OCI-LY1 (cell line): ENCODE measurements around the gene CPT2.
"Not testable (repeated sequence)": the region's sequence is repeated elsewhere in the genome, so short reads cannot be mapped to it uniquely, and the experiment has no call there.

Experiments
- H2AFZ ChIP-seq: fragments of 200-600 bp; sonication (generic), shearing (Covaris generic); 2 replicates; pipeline ENCODE4 v1.6.0; 2014; ENCODE audit warnings: antibody characterized with exemption, mild to moderate bottlenecking, low read length
- H3F3A ChIP-seq: fragments of 200-600 bp; sonication (generic), shearing (Covaris generic); 2 replicates; pipeline ENCODE4 v1.6.0; 2014; ENCODE audit warnings: mild to moderate bottlenecking, antibody characterized with exemption, low read length, moderate library complexity; ENCODE audit not compliant: insufficient read depth
- H3K27ac ChIP-seq: fragments of 200-600 bp; sonication (generic); 2 replicates; pipeline ENCODE4 v1.5.1; 2014; ENCODE audit warnings: low read length, mixed run types, mild to moderate bottlenecking, low read depth; ENCODE audit not compliant: poor library complexity, severe bottlenecking
- H3K27me3 ChIP-seq: fragments of 200-600 bp; sonication (generic); 2 replicates; pipeline ENCODE4 v1.6.0; 2014; ENCODE audit warnings: antibody characterized with exemption, mild to moderate bottlenecking, low read length, moderate library complexity; ENCODE audit not compliant: insufficient read depth
- H3K36me3 ChIP-seq: fragments of 200-600 bp; sonication (generic); 2 replicates; pipeline ENCODE4 v1.6.1; 2014; ENCODE audit warnings: mild to moderate bottlenecking, antibody characterized with exemption, low read length, moderate library complexity, mixed read lengths; ENCODE audit not compliant: insufficient read depth
- H3K4me1 ChIP-seq: fragments of 200-600 bp; sonication (generic); 2 replicates; pipeline ENCODE4 v1.5.1; 2014; ENCODE audit warnings: mild to moderate bottlenecking, low read length, moderate library complexity; ENCODE audit not compliant: insufficient read depth, severe bottlenecking
- H3K4me2 ChIP-seq: fragments of 200-600 bp; sonication (generic), shearing (Covaris generic); 2 replicates; pipeline ENCODE4 v1.6.1; 2014; ENCODE audit warnings: low read length
- H3K4me3 ChIP-seq: fragments of 200-600 bp; sonication (generic); 2 replicates; pipeline ENCODE4 v1.5.1; 2014; ENCODE audit warnings: low read length, low read depth, mild to moderate bottlenecking, mixed read lengths; ENCODE audit not compliant: poor library complexity, severe bottlenecking
- H3K79me2 ChIP-seq: fragments of 200-600 bp; shearing (Covaris generic); 2 replicates; pipeline ENCODE4 v1.6.1; 2016; ENCODE audit warnings: mixed run types, low read length, mixed read lengths; ENCODE audit not compliant: insufficient read depth
- H3K9ac ChIP-seq: fragments of 200-600 bp; sonication (generic), shearing (Covaris generic); 2 replicates; pipeline ENCODE4 v1.6.1; 2014; ENCODE audit warnings: mild to moderate bottlenecking, low read length, mixed read lengths
- H3K9me2 ChIP-seq: fragments of 200-600 bp; sonication (generic), shearing (Covaris generic); 2 replicates; pipeline ENCODE4 v1.6.1; 2014; ENCODE audit warnings: low read depth, mild to moderate bottlenecking, low read length, mixed read lengths
- H3K9me3 ChIP-seq: fragments of 200-600 bp; shearing (Covaris generic); 2 replicates; pipeline ENCODE4 v1.6.1; 2014; ENCODE audit warnings: low read length, mixed read lengths
- H4K20me1 ChIP-seq: fragments of 200-600 bp; sonication (generic), shearing (Covaris generic); 2 replicates; pipeline ENCODE4 v1.6.0; 2016; ENCODE audit warnings: mild to moderate bottlenecking, low read length; ENCODE audit not compliant: insufficient read depth
- CTCF ChIP-seq: fragments of 200-600 bp; sonication (generic), shearing (Covaris generic); IDR thresholded peaks from 2 replicates; pipeline ENCODE4 v1.5.1; 2017; ENCODE audit warnings: mild to moderate bottlenecking, antibody characterized with exemption, low read length, moderate library complexity, mixed read lengths
- EZH2 ChIP-seq: fragments of 200-600 bp; sonication (generic), shearing (Covaris generic); IDR thresholded peaks from 2 replicates; pipeline ENCODE4 v1.8.0; 2017; ENCODE audit warnings: borderline replicate concordance, mixed run types, mild to moderate bottlenecking, antibody characterized with exemption, low read length, moderate library complexity, mixed read lengths

CPT2 gene

DNA sequence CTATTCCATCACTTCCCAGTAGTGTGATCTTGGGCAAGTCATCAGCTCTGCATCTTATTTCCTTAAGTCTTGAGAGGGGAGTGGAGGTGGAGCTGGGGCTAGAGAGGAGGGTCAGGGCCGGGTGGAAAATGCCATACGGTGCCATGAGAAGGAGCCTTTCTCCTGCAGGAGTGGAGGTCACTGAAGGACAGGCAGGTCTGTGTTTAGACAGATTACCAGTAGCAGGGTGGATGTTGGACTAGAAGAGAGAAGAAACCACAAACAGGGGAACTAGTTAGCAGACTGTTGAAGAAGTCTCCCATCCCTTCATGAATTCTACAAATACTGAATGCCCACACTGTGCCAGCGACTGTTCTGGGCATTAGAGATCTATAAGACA is 13.9 kb upstream of the CPT2 start:
- H2AFZ ChIP-seq = no peak overlapping the region
- H3K27me3 ChIP-seq = peaks cover 11% of the 10 kb centered on the region; the same call in 1 of the 2 replicates
- no peaks in the 10 kb centered on the region for H4K20me1 ChIP-seq
- no peaks in the 10 kb centered on the region for H3K4me1 ChIP-seq
- no peaks in the 10 kb centered on the region for H3K9me2 ChIP-seq
- H3K9me3 ChIP-seq = no peaks in the 10 kb centered on the region
- TF ChIP-seq EZH2 = no peak
- TF ChIP-seq CTCF = no peak
- no peak overlapping the region for H3K4me3 ChIP-seq
- H3K9ac ChIP-seq = no peak overlapping the region
- H3K4me2 ChIP-seq = no peak overlapping the region
- no peaks in the 10 kb centered on the region for H3K79me2 ChIP-seq
- H3K27ac ChIP-seq = no peak overlapping the region
- no peaks in the 10 kb centered on the region for H3K36me3 ChIP-seq
- H3F3A ChIP-seq = no peaks in the 10 kb centered on the region

GRCh38 chr1:53183095-53183990 is 13.3 kb upstream of the CPT2 start:
- H3K79me2 ChIP-seq = no peaks in the 10 kb centered on the region
- no peak overlapping the region for H3K9ac ChIP-seq
- no peaks in the 10 kb centered on the region for H4K20me1 ChIP-seq
- no peak overlapping the region for H3K4me3 ChIP-seq
- no peak overlapping the region for H2AFZ ChIP-seq
- no peaks in the 10 kb centered on the region for H3K9me3 ChIP-seq
- no peak overlapping the region for H3K4me2 ChIP-seq
- H3K36me3 ChIP-seq = no peaks in the 10 kb centered on the region
- H3K27ac ChIP-seq = no peak overlapping the region
- H3K27me3 ChIP-seq = peaks cover 11% of the 10 kb centered on the region; the same call in 1 of the 2 replicates
- H3K4me1 ChIP-seq = no peaks in the 10 kb centered on the region
- TF ChIP-seq EZH2 = no peak
- no peak for TF ChIP-seq CTCF
- no peaks in the 10 kb centered on the region for H3K9me2 ChIP-seq
- no peaks in the 10 kb centered on the region for H3F3A ChIP-seq

GRCh38 chr1:53185955-53186297 is 10.7 kb upstream of the CPT2 start:
- H3K79me2 ChIP-seq, H3K27me3 ChIP-seq, H3K4me3 ChIP-seq, H3K4me2 ChIP-seq, H3K9me2 ChIP-seq, H2AFZ ChIP-seq, H3K27ac ChIP-seq, H3F3A ChIP-seq, H3K9ac ChIP-seq, H3K9me3 ChIP-seq, H4K20me1 ChIP-seq, H3K36me3 ChIP-seq, H3K4me1 ChIP-seq: not testable (repeated sequence)

DNA sequence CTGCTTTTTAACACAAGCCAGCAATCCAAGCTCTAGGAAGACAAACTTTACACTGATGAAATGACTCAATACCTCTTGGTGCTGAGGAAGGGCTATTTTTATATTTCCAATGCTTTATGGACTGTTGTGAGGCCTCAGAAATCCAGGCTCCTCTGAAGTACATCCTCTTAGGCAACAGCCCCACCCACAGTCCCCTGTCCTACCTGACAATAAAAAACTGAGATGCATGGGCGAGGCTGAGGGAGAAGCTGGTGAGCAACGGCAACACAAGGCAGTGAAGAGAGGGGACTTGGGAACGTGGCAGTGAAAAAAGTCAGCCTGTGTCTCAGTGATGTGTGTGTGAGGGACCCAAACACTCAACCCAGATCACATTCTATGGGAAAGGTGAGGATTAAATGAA is 10.1 kb upstream of the CPT2 start:
- no peaks in the 10 kb centered on the region for H3K9me3 ChIP-seq
- H3K27me3 ChIP-seq = no peaks in the 10 kb centered on the region
- no peaks in the 10 kb centered on the region for H3K36me3 ChIP-seq
- H3K9ac ChIP-seq = no peak overlapping the region
- no peak for TF ChIP-seq CTCF
- TF ChIP-seq EZH2 = no peak
- H4K20me1 ChIP-seq = no peaks in the 10 kb centered on the region
- no peaks in the 10 kb centered on the region for H3F3A ChIP-seq
- H3K4me3 ChIP-seq = no peak overlapping the region
- H3K9me2 ChIP-seq = no peaks in the 10 kb centered on the region
- no peak overlapping the region for H2AFZ ChIP-seq
- no peak overlapping the region for H3K4me2 ChIP-seq
- no peaks in the 10 kb centered on the region for H3K79me2 ChIP-seq
- no peaks in the 10 kb centered on the region for H3K4me1 ChIP-seq
- no peak overlapping the region for H3K27ac ChIP-seq
